GM21529 (cell line): ENCODE data around the gene EVI2B.
"Not testable (repeated sequence)": the region's sequence is repeated elsewhere in the genome, so short reads cannot be mapped to it uniquely, and the experiment has no call there.

Experiments used
- ATAC-seq: cut with Tn5 transposase; IDR thresholded peaks from one replicate; pipeline ENCODE4 v1.9.1; 2021; ENCODE audit not compliant: unreplicated experiment

The EVI2B gene

GRCh38 chr17:31313982-31314781, at the start of gene EVI2B:
EVI2B (minus strand) TSS chr17:31314054; CDS start chr17:31305609, 8,445 bp downstream.
- no peak for ATAC-seq

- ATAC-seq = no peak
Observed at GRCh38 chr17:31357839-31358394, 44.1 kb upstream of the EVI2B start.

- ATAC-seq = no peak
Observed at GRCh38 chr17:31357091-31357490, 43.2 kb upstream of the EVI2B start.

- no peak for ATAC-seq
Observed at GRCh38 chr17:31355935-31356334, 42.1 kb upstream of the EVI2B start.

GRCh38 chr17:31349454-31349853, 35.6 kb upstream of the EVI2B start:
- no peak for ATAC-seq

- ATAC-seq = not testable (repeated sequence)
Observed at GRCh38 chr17:31345191-31345747, 31.4 kb upstream of the EVI2B start.

GRCh38 chr17:31339906-31340661, 26.2 kb upstream of the EVI2B start:
- no peak for ATAC-seq

GRCh38 chr17:31329221-31329620, 15.4 kb upstream of the EVI2B start:
- no peak for ATAC-seq

GRCh38 chr17:31328160-31328535, 14.3 kb upstream of the EVI2B start:
- ATAC-seq = no peak

GRCh38 chr17:31327534-31328159, 13.8 kb upstream of the EVI2B start:
- ATAC-seq = no peak

GRCh38 chr17:31323551-31323950, 9.7 kb upstream of the EVI2B start:
- ATAC-seq = no peak

GRCh38 chr17:31321966-31322365, 8.1 kb upstream of the EVI2B start:
- ATAC-seq = no peak

GRCh38 chr17:31321481-31321880, 7.6 kb upstream of the EVI2B start, which contains the start of gene EVI2A:
EVI2A (minus strand) TSS chr17:31321622; CDS start chr17:31319013, 2,609 bp downstream.
- ATAC-seq = peak; percentile 45

- ATAC-seq = no peak
Observed at GRCh38 chr17:31320791-31321190, 6.9 kb upstream of the EVI2B start.

GRCh38 chr17:31320241-31320640, 6.4 kb upstream of the EVI2B start:
- ATAC-seq = no peak

GRCh38 chr17:31318851-31319661, 5.2 kb upstream of the EVI2B start:
- peak; percentile 28 for ATAC-seq

- ATAC-seq = peak; percentile 42
Observed at GRCh38 chr17:31318298-31318801, 4.5 kb upstream of the EVI2B start.

- ATAC-seq = no peak
Observed at GRCh38 chr17:31314782-31315100, 887 bp upstream of the EVI2B start.

- not testable (repeated sequence) for ATAC-seq
Observed at GRCh38 chr17:31312223-31312622, 1.6 kb downstream of the EVI2B start.

- ATAC-seq = no peak
Observed at GRCh38 chr17:31311526-31311925, 2.3 kb downstream of the EVI2B start.
